ENCODE data around the gene MKRN1.
A peak's percentile ranks its signal among the peaks of the same experiment; 100 is the strongest.
"Not testable (repeated sequence)": the region's sequence is repeated elsewhere in the genome, so short reads cannot be mapped to it uniquely, and the experiment has no call there.

Gene MKRN1

GRCh38 chr7:140484951-140485499 lies 5.7 kb upstream of the MKRN1 start:
- no peak for DNase-seq (ENCODE audit: low spot score)

- no peak for DNase-seq (ENCODE audit: low spot score)
Observed at GRCh38 chr7:140484479-140484878, 5.2 kb upstream of the MKRN1 start.

GRCh38 chr7:140479739-140480084 lies 407 bp upstream of the MKRN1 start:
- DNase-seq (ENCODE audit: low spot score), result no peak

GRCh38 chr7:140478246-140479061 lies 851 bp downstream of the MKRN1 start:
- DNase-seq (ENCODE audit: low spot score), result peak; percentile 70

- DNase-seq (ENCODE audit: low spot score), result no peak
Observed at GRCh38 chr7:140476698-140477261, 2.5 kb downstream of the MKRN1 start.

GRCh38 chr7:140475747-140476333 lies 3.5 kb downstream of the MKRN1 start:
- peak; percentile 31 for DNase-seq (ENCODE audit: low spot score)

GRCh38 chr7:140463111-140463510 lies 16.2 kb downstream of the MKRN1 start:
- DNase-seq (ENCODE audit: low spot score), result no peak

- no peak for DNase-seq (ENCODE audit: low spot score)
Observed at GRCh38 chr7:140458916-140459315, 20.4 kb downstream of the MKRN1 start.

GRCh38 chr7:140458201-140458600 lies 21.1 kb downstream of the MKRN1 start:
- DNase-seq (ENCODE audit: low spot score), result no peak

GRCh38 chr7:140456551-140457051 lies 22.7 kb downstream of the MKRN1 start:
- no peak for DNase-seq (ENCODE audit: low spot score)

- DNase-seq (ENCODE audit: low spot score), result peak; percentile 64
Observed at GRCh38 chr7:140455743-140456142, 23.6 kb downstream of the MKRN1 start.

- DNase-seq (ENCODE audit: low spot score), result no peak
Observed at GRCh38 chr7:140454657-140455015, 24.7 kb downstream of the MKRN1 start.

GRCh38 chr7:140453785-140454656 lies 25.3 kb downstream of the MKRN1 start:
- not testable (repeated sequence) for DNase-seq (ENCODE audit: low spot score)

GRCh38 chr7:140453273-140453672 lies 26.0 kb downstream of the MKRN1 start:
- DNase-seq (ENCODE audit: low spot score), result no peak

- no peak for DNase-seq (ENCODE audit: low spot score)
Observed at GRCh38 chr7:140451716-140452115, 27.6 kb downstream of the MKRN1 start.

GRCh38 chr7:140448781-140449480 lies 30.4 kb downstream of the MKRN1 start:
- DNase-seq (ENCODE audit: low spot score), result peak; percentile 26

GRCh38 chr7:140447841-140448240 lies 31.5 kb downstream of the MKRN1 start:
- no peak for DNase-seq (ENCODE audit: low spot score)

GRCh38 chr7:140446467-140446866 lies 32.8 kb downstream of the MKRN1 start:
- DNase-seq (ENCODE audit: low spot score), result no peak

GRCh38 chr7:140441519-140441918 lies 37.8 kb downstream of the MKRN1 start:
- DNase-seq (ENCODE audit: low spot score), result no peak

GRCh38 chr7:140440593-140440992 lies 38.7 kb downstream of the MKRN1 start:
- DNase-seq (ENCODE audit: low spot score), result no peak

- DNase-seq (ENCODE audit: low spot score), result no peak
Observed at GRCh38 chr7:140439359-140439758, 39.9 kb downstream of the MKRN1 start.

All from iPS-NIHi11 (cell line).